ENCODE measurements around the gene TICAM1. TPM values are rescaled to one million over a fixed set of nuclear protein-coding genes. Genes with fewer than 3 reads are reported as not detected.

The TICAM1 gene
- total and polyA plus RNA-seq, 2 of the 13 experiments (the other 11 are each of a cell fraction or from before 2014, with no cell fraction given), result 0.33 to 0.95 TPM

DNA sequence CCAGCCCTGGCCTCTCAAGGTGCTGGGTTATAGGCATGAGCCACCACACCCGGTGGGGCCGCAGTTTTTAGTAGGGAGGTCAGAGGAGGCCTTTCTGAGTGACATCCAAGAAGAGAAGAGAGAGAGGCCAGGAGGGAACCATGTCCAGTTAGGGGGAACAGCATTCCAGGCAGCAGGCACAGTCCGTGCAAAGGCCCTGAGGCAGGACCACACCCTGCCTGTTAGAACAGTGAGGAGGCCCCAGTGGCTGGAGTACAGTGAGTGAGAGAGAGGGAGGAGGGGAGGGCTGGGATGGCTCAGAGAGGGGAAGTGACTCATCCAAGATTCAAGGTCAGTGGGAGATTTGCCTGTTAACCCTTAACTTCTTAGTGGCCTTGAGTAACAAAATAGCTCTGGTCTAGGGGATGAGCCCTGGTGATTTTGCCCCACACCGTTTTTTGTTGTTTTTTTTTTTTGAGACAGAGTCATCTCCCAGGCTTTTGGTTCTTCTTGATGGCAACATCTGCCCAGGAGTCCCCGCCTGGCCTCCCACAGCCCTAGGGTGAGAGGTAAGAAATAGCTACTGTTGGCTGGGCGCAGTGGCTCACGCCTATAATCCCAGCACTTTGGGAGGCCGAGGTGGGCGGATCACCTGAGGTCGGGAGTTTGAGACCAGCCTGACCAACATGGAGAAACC, 38.7 kb upstream of the TICAM1 start (continued):
- TF ChIP-seq ZNF652 (CRISPR knock-in tag; IDR thresholded peaks at IDR 0.05; ENCODE audit: borderline replicate concordance, low read depth) (peak; percentile 99), ZNF292 (CRISPR knock-in tag; IDR thresholded peaks at IDR 0.05; ENCODE audit: borderline replicate concordance, low read depth) (peak; percentile 91), KMT2B (CRISPR knock-in tag; IDR thresholded peaks at IDR 0.05) (peak; percentile 22; the same call in 1 of the 2 replicates), ZFX (CRISPR knock-in tag; IDR thresholded peaks at IDR 0.05; ENCODE audit: low read depth) (peak; percentile 81), HNF4A (CRISPR knock-in tag; IDR thresholded peaks at IDR 0.05) (peak; percentile 60), MLLT10 (CRISPR knock-in tag; IDR thresholded peaks at IDR 0.05) (no peak), MZF1 (CRISPR knock-in tag; IDR thresholded peaks at IDR 0.05; ENCODE audit: borderline replicate concordance) (peak; percentile 90; the same call in 1 of the 2 replicates), ZNF543 (CRISPR knock-in tag; IDR thresholded peaks at IDR 0.05) (peak; percentile 98), CBX5 (CRISPR knock-in tag; IDR thresholded peaks at IDR 0.05; ENCODE audit: borderline replicate concordance) (peak; percentile 97), KDM5B (CRISPR knock-in tag; IDR thresholded peaks at IDR 0.05; ENCODE audit: borderline replicate concordance) (peak; percentile 61; the same call in 1 of the 2 replicates), SIN3A (IDR thresholded peaks at IDR 0.05; ENCODE audit: borderline replicate concordance, low read depth, low read length) (0 out of 2 replicates have a peak, but pooled peaks have one; percentile 12), RFXANK (CRISPR knock-in tag; IDR thresholded peaks at IDR 0.05) (no peak; the same call in 1 of the 2 replicates), RBFOX2 (IDR thresholded peaks at IDR 0.05; ENCODE audit: low read depth, low read length) (no peak), IKZF4 (CRISPR knock-in tag; IDR thresholded peaks at IDR 0.05; ENCODE audit: borderline replicate concordance, low read depth, not compliant biosample characterization) (peak; percentile 44), ZNF281 (CRISPR knock-in tag; IDR thresholded peaks at IDR 0.05; ENCODE audit: borderline replicate concordance) (peak; percentile 88), SP1 (IDR thresholded peaks at IDR 0.05) (no peak), SP1 (CRISPR knock-in tag; IDR thresholded peaks at IDR 0.05) (peak; percentile 48; the same call in 1 of the 2 replicates), YEATS4 (CRISPR knock-in tag; IDR thresholded peaks at IDR 0.05; ENCODE audit: borderline replicate concordance) (peak; percentile 30; the same call in 1 of the 2 replicates)
- TF ChIP-seq, protein P1, sequence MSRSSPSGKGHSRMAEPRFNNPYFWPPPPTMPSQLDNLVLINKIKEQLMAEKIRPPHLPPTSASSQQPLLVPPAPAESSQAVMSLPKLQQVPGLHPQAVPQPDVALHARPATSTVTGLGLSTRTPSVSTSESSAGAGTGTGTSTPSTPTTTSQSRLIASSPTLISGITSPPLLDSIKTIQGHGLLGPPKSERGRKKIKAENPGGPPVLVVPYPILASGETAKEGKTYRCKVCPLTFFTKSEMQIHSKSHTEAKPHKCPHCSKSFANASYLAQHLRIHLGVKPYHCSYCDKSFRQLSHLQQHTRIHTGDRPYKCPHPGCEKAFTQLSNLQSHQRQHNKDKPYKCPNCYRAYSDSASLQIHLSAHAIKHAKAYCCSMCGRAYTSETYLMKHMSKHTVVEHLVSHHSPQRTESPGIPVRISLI (CRISPR knock-in tag; IDR thresholded peaks at IDR 0.05; ENCODE audit: borderline replicate concordance), result peak; percentile 91
- TF ChIP-seq, protein P2, sequence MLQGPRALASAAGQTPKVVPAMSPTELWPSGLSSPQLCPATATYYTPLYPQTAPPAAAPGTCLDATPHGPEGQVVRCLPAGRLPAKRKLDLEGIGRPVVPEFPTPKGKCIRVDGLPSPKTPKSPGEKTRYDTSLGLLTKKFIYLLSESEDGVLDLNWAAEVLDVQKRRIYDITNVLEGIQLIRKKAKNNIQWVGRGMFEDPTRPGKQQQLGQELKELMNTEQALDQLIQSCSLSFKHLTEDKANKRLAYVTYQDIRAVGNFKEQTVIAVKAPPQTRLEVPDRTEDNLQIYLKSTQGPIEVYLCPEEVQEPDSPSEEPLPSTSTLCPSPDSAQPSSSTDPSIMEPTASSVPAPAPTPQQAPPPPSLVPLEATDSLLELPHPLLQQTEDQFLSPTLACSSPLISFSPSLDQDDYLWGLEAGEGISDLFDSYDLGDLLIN (CRISPR knock-in tag; IDR thresholded peaks at IDR 0.05; ENCODE audit: borderline replicate concordance), result no peak
- TF ChIP-seq, protein P3, sequence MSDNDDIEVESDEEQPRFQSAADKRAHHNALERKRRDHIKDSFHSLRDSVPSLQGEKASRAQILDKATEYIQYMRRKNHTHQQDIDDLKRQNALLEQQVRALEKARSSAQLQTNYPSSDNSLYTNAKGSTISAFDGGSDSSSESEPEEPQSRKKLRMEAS (IDR thresholded peaks at IDR 0.05), result peak; percentile 73
- TF ChIP-seq, protein P4, sequence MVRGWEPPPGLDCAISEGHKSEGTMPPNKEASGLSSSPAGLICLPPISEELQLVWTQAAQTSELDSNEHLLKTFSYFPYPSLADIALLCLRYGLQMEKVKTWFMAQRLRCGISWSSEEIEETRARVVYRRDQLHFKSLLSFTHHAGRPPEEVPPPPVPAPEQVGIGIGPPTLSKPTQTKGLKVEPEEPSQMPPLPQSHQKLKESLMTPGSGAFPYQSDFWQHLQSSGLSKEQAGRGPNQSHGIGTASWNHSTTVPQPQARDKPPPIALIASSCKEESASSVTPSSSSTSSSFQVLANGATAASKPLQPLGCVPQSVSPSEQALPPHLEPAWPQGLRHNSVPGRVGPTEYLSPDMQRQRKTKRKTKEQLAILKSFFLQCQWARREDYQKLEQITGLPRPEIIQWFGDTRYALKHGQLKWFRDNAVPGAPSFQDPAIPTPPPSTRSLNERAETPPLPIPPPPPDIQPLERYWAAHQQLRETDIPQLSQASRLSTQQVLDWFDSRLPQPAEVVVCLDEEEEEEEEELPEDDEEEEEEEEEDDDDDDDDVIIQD (CRISPR knock-in tag; IDR thresholded peaks at IDR 0.05; ENCODE audit: low read depth), result peak; percentile 62; the same call in 1 of the 2 replicates

All from HepG2 (cell line).